Activated CD4-positive, alpha-beta T cell treated with anti-CD3 and anti-CD28 coated beads, Interleukin-2, amount 50 U/mL, for 48 hours (primary cell): ENCODE measurements around the gene CD28.
A peak's percentile ranks its signal among the peaks of the same experiment; 100 is the strongest.
"Not testable (repeated sequence)": the region's sequence is repeated elsewhere in the genome, so short reads cannot be mapped to it uniquely, and the experiment has no call there.

Experiments
- DNase-seq, 2 experiments: peaks; one replicate each; pipeline ENCODE4 v3.0.0-alpha.2; 2020

The CD28 gene

GRCh38 chr2:203750346-203751068 lies 44.1 kb downstream of the CD28 start:
- DNase-seq: no peak

- DNase-seq: no peak
Measured at GRCh38 chr2:203751685-203752271, 45.3 kb downstream of the CD28 start.

- no peak for DNase-seq
Measured at GRCh38 chr2:203756161-203756560, 49.7 kb downstream of the CD28 start.

- DNase-seq: no peak
Measured at GRCh38 chr2:203758841-203759689, 52.6 kb downstream of the CD28 start.

- no peak for DNase-seq
Measured at GRCh38 chr2:203759690-203760365, 53.4 kb downstream of the CD28 start.

DNA sequence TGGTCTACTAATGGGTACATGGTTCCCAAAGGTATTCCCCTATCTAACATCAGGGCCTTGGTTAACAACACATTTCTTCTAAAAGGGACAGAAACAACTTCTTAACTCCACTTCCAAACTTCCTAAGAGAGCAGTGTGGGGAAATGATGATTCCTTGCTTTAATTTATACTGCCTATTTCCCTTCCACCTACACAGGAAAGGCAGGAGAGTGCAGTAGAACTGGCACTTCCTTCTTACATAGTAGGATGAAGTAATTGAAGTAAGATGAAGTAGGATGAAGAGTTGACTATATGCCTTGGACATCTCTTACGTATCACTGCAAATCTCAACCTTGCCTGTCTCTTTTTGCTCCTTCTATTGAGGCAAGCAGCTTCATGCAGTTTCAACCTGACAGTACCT lies 54.7 kb downstream of the CD28 start:
- no peak for DNase-seq

GRCh38 chr2:203763241-203763937 lies 57.0 kb downstream of the CD28 start:
- DNase-seq: peak; percentile 47 to 61

GRCh38 chr2:203763938-203764664 lies 57.7 kb downstream of the CD28 start:
- DNase-seq: no peak

DNA sequence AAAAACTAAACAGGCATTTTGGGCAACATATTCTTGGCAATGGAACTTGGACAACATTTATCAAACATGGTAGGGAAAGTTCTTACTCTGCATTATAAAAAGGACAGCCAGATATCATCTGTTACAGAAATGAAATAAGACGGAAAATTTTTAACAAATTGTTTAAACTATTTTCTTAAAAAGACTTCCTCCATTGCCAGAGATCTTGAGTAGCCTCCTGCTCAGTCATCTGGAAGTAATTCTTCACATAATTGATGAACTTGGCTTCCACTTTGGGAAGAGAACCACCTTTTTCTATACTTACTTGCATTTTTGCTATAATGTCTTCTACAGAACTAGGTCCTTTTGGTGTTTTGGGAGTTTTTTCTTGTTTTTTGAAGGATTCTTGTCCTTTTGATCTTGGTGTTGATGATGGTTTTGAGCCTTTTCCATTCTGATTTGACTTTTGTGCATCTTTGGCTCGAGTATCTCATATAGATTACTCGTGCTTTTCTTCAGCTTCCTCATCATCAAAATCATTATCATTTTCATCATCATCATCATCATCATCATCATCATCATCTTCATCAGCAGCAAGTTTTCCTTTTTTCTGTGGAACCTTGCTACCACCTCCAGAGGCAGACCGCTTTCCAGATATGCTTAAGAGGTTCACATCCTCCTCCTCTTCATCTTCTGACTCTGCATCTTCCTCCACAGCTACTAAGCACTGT lies 66.2 kb downstream of the CD28 start:
- DNase-seq: no peak

GRCh38 chr2:203774760-203775159 lies 68.3 kb downstream of the CD28 start:
- DNase-seq: no peak

DNA sequence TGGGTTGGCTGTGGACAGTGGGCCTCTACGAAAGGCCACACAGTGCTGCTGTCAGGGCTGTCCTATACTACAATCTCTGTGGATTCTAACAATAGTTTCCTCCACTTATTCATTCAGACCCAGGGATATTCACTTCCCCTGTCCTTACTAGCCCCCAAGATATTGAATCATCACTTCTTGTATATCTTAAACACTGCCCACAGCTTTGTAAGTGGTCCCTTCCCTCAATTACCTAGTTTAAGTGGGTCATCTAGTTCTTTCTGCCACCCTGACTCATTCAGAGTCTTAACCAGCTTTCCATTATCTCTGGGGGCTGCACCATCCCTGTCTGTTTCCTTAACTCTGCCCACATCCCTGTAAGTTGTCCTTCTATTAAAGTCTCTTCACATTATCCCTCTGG lies 69.2 kb downstream of the CD28 start:
- no peak for DNase-seq

DNA sequence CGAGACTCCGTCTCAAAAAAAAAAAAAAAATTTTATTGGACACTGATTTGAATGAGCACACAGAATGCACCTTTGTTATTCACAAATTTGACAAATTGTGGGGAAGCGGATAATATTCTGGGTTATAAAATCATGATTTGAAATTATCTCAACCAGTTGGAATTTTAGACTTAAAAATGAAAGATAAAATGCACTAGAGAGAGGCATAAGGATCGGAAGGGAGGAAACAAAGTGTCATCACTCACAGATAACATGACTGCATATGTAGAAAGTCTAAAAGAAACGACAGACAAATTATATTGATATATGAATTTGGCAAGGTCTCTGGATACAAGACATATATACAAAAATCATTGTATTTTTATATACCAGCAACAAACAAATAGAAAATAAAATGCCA lies 70.6 kb downstream of the CD28 start:
- no peak for DNase-seq

DNA sequence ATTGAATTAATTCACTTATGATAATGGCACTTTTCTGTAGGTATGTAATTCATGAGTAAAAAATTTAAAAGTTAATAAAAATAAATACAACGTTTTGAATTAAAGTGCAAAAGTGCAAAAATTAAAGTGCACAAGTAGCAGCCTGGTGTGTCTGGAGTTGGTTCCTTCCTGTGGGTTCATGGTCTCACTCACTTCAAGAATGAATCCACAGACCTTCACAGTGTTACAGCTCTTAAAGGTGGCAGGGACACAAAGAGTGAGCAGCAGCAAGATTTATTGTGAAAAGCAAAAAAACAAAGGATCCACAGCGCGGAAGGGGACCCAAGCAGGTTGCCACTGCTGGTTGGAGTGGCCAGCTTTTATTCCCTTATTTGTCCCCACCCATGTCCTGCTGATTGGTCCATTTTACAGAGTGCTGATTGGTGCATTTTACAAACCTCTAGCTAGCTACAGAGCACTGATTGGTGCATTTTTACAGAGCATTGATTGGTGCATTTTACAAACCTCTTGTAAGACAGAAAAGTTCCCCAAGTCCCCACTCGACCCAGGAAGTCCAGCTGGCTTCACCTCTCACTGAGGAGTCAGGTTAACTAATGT lies 73.1 kb downstream of the CD28 start:
- DNase-seq: not testable (repeated sequence)

DNA sequence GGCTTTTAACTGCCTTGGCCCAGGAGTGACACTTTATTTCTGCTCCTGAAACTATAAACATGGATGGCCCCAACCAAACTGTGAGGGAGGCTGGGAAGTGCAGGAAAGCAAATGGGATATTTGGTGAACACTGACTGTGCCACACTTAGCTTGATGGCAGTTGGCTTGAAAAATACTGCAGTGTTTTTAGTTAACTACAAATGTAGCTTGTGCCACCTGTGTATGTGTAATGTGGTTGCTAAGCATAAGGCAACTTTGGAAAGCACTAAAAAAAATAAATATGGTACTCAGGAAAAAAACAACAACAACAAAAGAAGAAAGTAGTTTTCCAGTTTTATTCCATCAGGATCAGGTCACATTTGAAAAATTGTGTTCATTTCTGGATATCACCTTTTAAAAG lies 73.8 kb downstream of the CD28 start:
- DNase-seq: no peak

DNA sequence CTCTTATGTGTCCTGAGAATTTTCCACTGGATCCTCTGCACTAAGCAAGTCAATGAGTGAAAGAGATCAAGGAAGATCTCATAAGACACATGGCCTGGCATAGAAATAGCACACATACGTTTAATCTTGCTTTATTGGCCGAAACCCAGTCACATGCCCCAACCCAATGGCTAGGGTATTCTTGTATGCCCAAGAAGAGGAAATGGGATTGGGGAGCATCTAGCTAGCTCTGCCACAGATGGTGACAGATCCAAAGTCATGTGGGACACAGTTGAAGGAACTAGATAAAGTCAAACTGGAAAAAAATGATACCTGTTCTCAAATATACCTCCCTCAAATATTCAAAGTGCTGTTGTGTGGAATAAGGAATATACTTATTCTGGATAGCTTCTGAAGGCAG lies 74.7 kb downstream of the CD28 start:
- DNase-seq: no peak

DNA sequence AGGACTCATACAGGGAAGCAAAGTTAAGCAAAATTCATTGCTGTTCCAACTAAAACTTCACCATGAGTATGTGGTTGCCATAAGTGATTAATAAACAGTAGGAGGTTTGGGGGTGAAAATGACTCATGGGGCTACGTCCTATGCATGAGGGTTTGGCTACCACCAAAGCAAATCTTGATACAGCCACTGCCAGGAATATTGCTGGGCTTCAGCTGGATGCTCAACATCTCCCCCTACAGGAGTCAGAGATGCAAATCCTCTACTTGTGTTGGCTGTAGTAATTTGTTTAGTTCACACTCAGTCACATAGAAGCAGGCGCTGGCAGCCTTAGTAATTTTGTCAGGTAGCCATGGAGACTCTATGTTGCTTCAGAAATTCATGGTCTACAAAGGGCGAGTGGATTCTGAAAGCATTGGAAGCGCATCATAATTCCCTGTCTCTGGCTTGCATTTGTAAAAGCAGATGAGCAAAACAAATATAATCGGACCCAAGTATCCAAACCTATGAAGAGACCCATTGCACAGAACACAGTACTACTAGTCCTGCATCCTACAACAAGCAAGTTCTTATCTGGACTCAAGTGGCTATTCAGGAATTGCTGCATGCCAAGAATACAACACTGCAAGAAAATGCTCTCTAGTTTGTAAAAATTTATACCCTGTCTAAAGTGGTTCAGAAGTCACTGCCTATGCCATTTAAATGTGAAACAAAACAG lies 76.0 kb downstream of the CD28 start:
- DNase-seq: peak; percentile 64 to 72

GRCh38 chr2:203783496-203784203 lies 77.2 kb downstream of the CD28 start:
- DNase-seq: no peak

GRCh38 chr2:203784710-203785270 lies 78.4 kb downstream of the CD28 start:
- DNase-seq: not testable (repeated sequence)
